ENCODE data around the gene ZNF835.

Gene ZNF835

GRCh38 chr19:56687031-56687430 is 15.5 kb upstream of the ZNF835 start:
- Histone ChIP-seq H3K36me3 (ENCODE audit: insufficient read depth, low read length) (no peaks in the 10 kb centered on the region), H3K4me1 (ENCODE audit: insufficient read depth, low read length, severe bottlenecking) (no peaks in the 10 kb centered on the region), H4K20me1 (ENCODE audit: insufficient read depth, low read length) (no peaks in the 10 kb centered on the region), H3K27ac (ENCODE audit: low read depth, low read length, poor library complexity, severe bottlenecking) (no peak overlapping the region), H3F3A (ENCODE audit: insufficient read depth, low read length) (no peaks in the 10 kb centered on the region), H3K9ac (ENCODE audit: low read length) (no peak overlapping the region), H2AFZ (ENCODE audit: low read length) (no peak overlapping the region), H3K79me2 (ENCODE audit: insufficient read depth, low read length) (no peaks in the 10 kb centered on the region), H3K9me2 (ENCODE audit: low read depth, low read length) (no peaks in the 10 kb centered on the region), H3K4me2 (ENCODE audit: low read length) (no peak overlapping the region), H3K4me3 (ENCODE audit: low read depth, low read length, poor library complexity, severe bottlenecking) (no peak overlapping the region), H3K27me3 (ENCODE audit: insufficient read depth, low read length) (no peaks in the 10 kb centered on the region), H3K9me3 (ENCODE audit: low read length) (no peaks in the 10 kb centered on the region)
- TF ChIP-seq EZH2 (IDR thresholded peaks at IDR 0.05; ENCODE audit: borderline replicate concordance, low read length) (no peak), CTCF (IDR thresholded peaks at IDR 0.05; ENCODE audit: low read length) (no peak)

DNA sequence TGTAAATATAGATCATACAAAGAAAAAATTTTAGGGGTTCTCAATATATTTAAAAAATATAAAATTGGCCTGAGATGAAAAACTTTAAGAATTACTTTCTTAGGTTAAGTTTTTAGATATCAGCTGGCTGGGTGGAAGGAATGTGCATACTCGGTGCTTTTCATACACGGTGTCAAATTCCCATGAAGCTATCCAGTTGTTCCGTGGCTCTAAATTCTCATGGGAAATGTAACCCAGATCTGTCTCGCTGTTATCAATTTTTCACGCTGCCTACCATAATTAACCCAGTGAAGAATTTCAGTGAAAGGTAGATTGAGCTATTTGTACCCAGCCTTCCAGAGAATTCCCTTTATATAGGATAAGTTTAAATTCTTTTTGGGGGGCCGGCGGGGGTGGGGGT is 11.6 kb upstream of the ZNF835 start:
- H3K9me3 ChIP-seq (ENCODE audit: low read length), result no peaks in the 10 kb centered on the region
- H3K79me2 ChIP-seq (ENCODE audit: insufficient read depth, low read length), result no peaks in the 10 kb centered on the region
- H3K4me1 ChIP-seq (ENCODE audit: insufficient read depth, low read length, severe bottlenecking), result no peaks in the 10 kb centered on the region
- no peaks in the 10 kb centered on the region for H3K9me2 ChIP-seq (ENCODE audit: low read depth, low read length)
- no peak overlapping the region for H3K9ac ChIP-seq (ENCODE audit: low read length)
- no peaks in the 10 kb centered on the region for H4K20me1 ChIP-seq (ENCODE audit: insufficient read depth, low read length)
- no peaks in the 10 kb centered on the region for H3F3A ChIP-seq (ENCODE audit: insufficient read depth, low read length)
- H3K27ac ChIP-seq (ENCODE audit: low read depth, low read length, poor library complexity, severe bottlenecking), result no peak overlapping the region
- H3K36me3 ChIP-seq (ENCODE audit: insufficient read depth, low read length), result no peaks in the 10 kb centered on the region
- no peak overlapping the region for H3K4me3 ChIP-seq (ENCODE audit: low read depth, low read length, poor library complexity, severe bottlenecking)
- no peak overlapping the region for H3K4me2 ChIP-seq (ENCODE audit: low read length)
- no peaks in the 10 kb centered on the region for H3K27me3 ChIP-seq (ENCODE audit: insufficient read depth, low read length)
- TF ChIP-seq EZH2 (IDR thresholded peaks at IDR 0.05; ENCODE audit: borderline replicate concordance, low read length), result no peak
- no peak for TF ChIP-seq CTCF (IDR thresholded peaks at IDR 0.05; ENCODE audit: low read length)
- no peak overlapping the region for H2AFZ ChIP-seq (ENCODE audit: low read length)

- Histone ChIP-seq H3K36me3 (ENCODE audit: insufficient read depth, low read length) (no peaks in the 10 kb centered on the region), H3K79me2 (ENCODE audit: insufficient read depth, low read length) (no peaks in the 10 kb centered on the region), H3K9me2 (ENCODE audit: low read depth, low read length) (no peaks in the 10 kb centered on the region), H3K4me1 (ENCODE audit: insufficient read depth, low read length, severe bottlenecking) (no peaks in the 10 kb centered on the region), H3K27ac (ENCODE audit: low read depth, low read length, poor library complexity, severe bottlenecking) (no peak overlapping the region), H3F3A (ENCODE audit: insufficient read depth, low read length) (no peaks in the 10 kb centered on the region), H3K9ac (ENCODE audit: low read length) (no peak overlapping the region), H2AFZ (ENCODE audit: low read length) (no peak overlapping the region), H3K4me2 (ENCODE audit: low read length) (no peak overlapping the region), H3K9me3 (ENCODE audit: low read length) (no peaks in the 10 kb centered on the region), H4K20me1 (ENCODE audit: insufficient read depth, low read length) (no peaks in the 10 kb centered on the region), H3K27me3 (ENCODE audit: insufficient read depth, low read length) (no peaks in the 10 kb centered on the region), H3K4me3 (ENCODE audit: low read depth, low read length, poor library complexity, severe bottlenecking) (no peak overlapping the region)
- TF ChIP-seq CTCF (IDR thresholded peaks at IDR 0.05; ENCODE audit: low read length) (no peak), EZH2 (IDR thresholded peaks at IDR 0.05; ENCODE audit: borderline replicate concordance, low read length) (no peak)
Measured at GRCh38 chr19:56681702-56682101, 10.1 kb upstream of the ZNF835 start.
